ENCODE data around the gene UNC5A. TPM values are rescaled to one million over a fixed set of nuclear protein-coding genes. Genes with fewer than 3 reads are reported as not detected.

UNC5A gene
- total RNA-seq, 1 donor from 2014 or later: 0.29 TPM

- DNase-seq (ENCODE audit: low spot score): no peak
Observed at GRCh38 chr5:176921714-176922113, 111.4 kb downstream of the UNC5A start.

DNA sequence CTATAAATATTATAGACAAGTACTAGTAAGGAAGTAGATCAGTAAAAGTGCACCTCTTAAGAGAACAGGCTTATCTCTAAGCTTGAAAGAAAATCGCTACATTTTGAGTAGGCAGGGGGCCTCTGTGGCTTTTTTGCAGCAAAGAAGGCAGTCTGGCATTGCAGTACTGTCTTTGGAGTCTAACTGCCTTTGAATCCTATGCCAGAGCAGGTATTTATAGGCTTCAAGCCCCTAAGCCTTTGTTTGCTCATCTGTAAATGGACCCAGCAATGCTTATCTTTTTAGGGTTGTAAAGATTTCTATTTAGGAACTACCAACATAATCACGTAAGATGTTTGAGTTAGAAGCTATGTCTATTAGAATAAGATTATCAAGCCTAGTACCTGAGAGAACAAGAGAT is 112.5 kb downstream of the UNC5A start:
- no peak for DNase-seq (ENCODE audit: low spot score)

DNA sequence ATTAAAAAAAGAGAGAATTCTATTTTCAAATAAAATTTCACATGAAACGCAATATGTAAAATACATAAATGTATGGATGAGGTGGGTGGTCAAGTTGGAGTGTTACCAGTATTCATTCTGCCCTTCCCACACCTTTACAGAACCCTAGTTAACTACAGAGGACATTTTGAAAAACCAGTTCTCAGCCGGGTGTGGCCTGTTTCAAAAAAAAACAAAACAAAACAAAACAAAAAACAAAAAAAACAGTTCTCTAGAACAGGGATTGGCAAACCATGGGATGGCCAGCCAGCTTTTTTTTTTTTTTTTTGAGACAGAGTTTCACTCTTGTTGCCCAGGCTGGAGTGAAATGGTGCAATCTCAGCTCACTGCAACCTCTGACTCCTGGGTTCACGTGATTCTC is 117.2 kb downstream of the UNC5A start:
- DNase-seq (ENCODE audit: low spot score): no peak

DNA sequence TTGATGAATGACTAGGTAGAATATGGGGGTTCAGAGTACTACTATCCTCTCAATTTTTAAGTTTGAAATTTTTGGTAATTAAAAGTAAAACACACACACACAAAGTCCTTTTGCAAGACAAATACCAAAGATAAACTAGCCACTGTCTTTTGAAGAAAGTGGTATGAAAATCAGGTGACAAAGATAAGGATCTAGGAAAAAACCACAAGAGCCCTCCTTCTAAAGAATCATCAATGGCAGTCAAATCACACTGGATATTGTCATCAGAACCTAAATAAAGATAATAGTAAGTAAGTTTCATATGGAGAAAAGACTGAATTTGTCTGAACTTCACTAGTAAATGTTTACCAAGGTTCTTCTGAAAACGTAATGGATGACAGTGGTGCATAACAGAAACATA is 119.3 kb downstream of the UNC5A start:
- DNase-seq (ENCODE audit: low spot score): no peak

Other genes starting within 250 kb of the UNC5A start
- 1.3 TPM for gene GPRIN1, start 200.4 kb upstream of the UNC5A start, total RNA-seq
- gene SNCB, start 180.0 kb upstream of the UNC5A start, total RNA-seq: not detected
- gene EIF4E1B, start 179.9 kb upstream of the UNC5A start, total RNA-seq: not detected
- 29.7 TPM for gene TSPAN17, start 163.1 kb upstream of the UNC5A start, total RNA-seq
- gene HK3, start 88.8 kb downstream of the UNC5A start, total RNA-seq: 41.1 TPM
- gene UIMC1, start 196.2 kb downstream of the UNC5A start, total RNA-seq: 39.1 TPM
- gene ZNF346, start 212.1 kb downstream of the UNC5A start, total RNA-seq: 13.0 TPM

All from mesenteric fat pad (tissue), 1 donor.